IPS-20b (cell line): Measurements from ENCODE around the gene NPTN.
A peak's percentile ranks its signal among the peaks of the same experiment; 100 is the strongest.

Experiments used
- H3K27ac ChIP-seq: one replicate; pipeline ENCODE4 v1.5.1; 2013; ENCODE audit warnings: low read length
- H3K27me3 ChIP-seq: 2 replicates; pipeline ENCODE4 v1.6.1; 2013; ENCODE audit warnings: mild to moderate bottlenecking, low read length, inconsistent platforms; ENCODE audit not compliant: insufficient read depth
- H3K36me3 ChIP-seq: 2 replicates; pipeline ENCODE4 v1.6.1; 2013; ENCODE audit warnings: low read depth, mild to moderate bottlenecking, inconsistent platforms, low read length, moderate library complexity; ENCODE audit not compliant: insufficient read depth
- H3K4me1 ChIP-seq: 2 replicates; pipeline ENCODE4 v1.6.1; 2013; ENCODE audit warnings: mild to moderate bottlenecking, control low read depth, inconsistent platforms, low read length, moderate library complexity; ENCODE audit not compliant: insufficient read depth
- H3K4me3 ChIP-seq: 2 replicates; pipeline ENCODE4 v1.5.1; 2013; ENCODE audit warnings: mild to moderate bottlenecking, low read length, inconsistent platforms
- H3K9ac ChIP-seq: 2 replicates; pipeline ENCODE4 v1.6.1; 2013; ENCODE audit warnings: low read depth, mild to moderate bottlenecking, inconsistent platforms, low read length, moderate library complexity
- H3K9me3 ChIP-seq: 2 replicates; pipeline ENCODE4 v1.6.1; 2013; ENCODE audit warnings: mild to moderate bottlenecking, low read depth, low read length, inconsistent platforms; ENCODE audit not compliant: insufficient read depth

Gene NPTN

GRCh38 chr15:73608941-73609340 is 24.2 kb downstream of the NPTN start:
- Histone ChIP-seq H3K4me1 (peaks cover 9% of the 10 kb centered on the region), H3K27ac (no peak overlapping the region), H3K36me3 (no peaks in the 10 kb centered on the region), H3K9me3 (no peaks in the 10 kb centered on the region), H3K4me3 (no peak overlapping the region), H3K27me3 (no peaks in the 10 kb centered on the region; the same call in 1 of the 2 replicates), H3K9ac (no peak overlapping the region)

DNA sequence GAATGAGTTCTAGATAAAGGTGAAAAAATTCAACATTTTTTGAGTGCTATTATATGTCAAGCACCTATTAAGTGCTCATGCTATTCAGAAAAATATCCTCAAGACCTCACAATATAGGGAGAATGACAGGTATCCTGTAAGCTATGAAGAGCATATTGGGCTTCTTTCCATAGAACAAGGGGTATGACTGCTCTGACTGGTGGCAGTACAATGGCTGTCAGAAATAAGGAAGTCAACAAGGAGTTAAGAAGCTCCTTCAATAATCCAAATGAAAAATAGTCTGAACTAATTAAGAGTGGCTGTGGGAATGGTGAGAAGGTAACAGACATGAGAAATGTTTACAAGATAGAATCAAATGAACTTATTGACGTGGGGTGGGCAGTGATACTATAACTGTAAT is 24.7 kb downstream of the NPTN start:
- Histone ChIP-seq H3K9me3 (no peaks in the 10 kb centered on the region), H3K27ac (no peak overlapping the region), H3K27me3 (no peaks in the 10 kb centered on the region; the same call in 1 of the 2 replicates), H3K9ac (no peak overlapping the region), H3K36me3 (no peaks in the 10 kb centered on the region), H3K4me3 (no peak overlapping the region), H3K4me1 (peaks cover 9% of the 10 kb centered on the region)

GRCh38 chr15:73607843-73608242 is 25.3 kb downstream of the NPTN start:
- Histone ChIP-seq H3K4me3 (no peak overlapping the region), H3K36me3 (no peaks in the 10 kb centered on the region), H3K27me3 (no peaks in the 10 kb centered on the region; the same call in 1 of the 2 replicates), H3K4me1 (peaks cover 11% of the 10 kb centered on the region), H3K9ac (no peak overlapping the region), H3K27ac (no peak overlapping the region), H3K9me3 (no peaks in the 10 kb centered on the region)

- Histone ChIP-seq H3K9me3 (no peaks in the 10 kb centered on the region), H3K4me1 (peaks cover 15% of the 10 kb centered on the region), H3K27ac (no peak overlapping the region), H3K4me3 (no peak overlapping the region), H3K9ac (no peak overlapping the region), H3K36me3 (no peaks in the 10 kb centered on the region), H3K27me3 (no peaks in the 10 kb centered on the region; the same call in 1 of the 2 replicates)
Observed at GRCh38 chr15:73607405-73607804, 25.8 kb downstream of the NPTN start.

GRCh38 chr15:73605759-73606436 is 27.3 kb downstream of the NPTN start:
- H3K36me3 ChIP-seq = no peaks in the 10 kb centered on the region
- H3K9ac ChIP-seq = no peak overlapping the region
- H3K4me3 ChIP-seq = no peak overlapping the region
- H3K4me1 ChIP-seq = peaks cover 26% of the 10 kb centered on the region
- H3K27me3 ChIP-seq = no peaks in the 10 kb centered on the region; the same call in 1 of the 2 replicates
- H3K27ac ChIP-seq = no peak overlapping the region
- no peaks in the 10 kb centered on the region for H3K9me3 ChIP-seq

GRCh38 chr15:73604477-73604876 is 28.7 kb downstream of the NPTN start:
- Histone ChIP-seq H3K27me3 (no peaks in the 10 kb centered on the region; the same call in 1 of the 2 replicates), H3K27ac (no peak overlapping the region), H3K9ac (no peak overlapping the region), H3K9me3 (no peaks in the 10 kb centered on the region), H3K4me1 (peaks cover 34% of the 10 kb centered on the region), H3K36me3 (no peaks in the 10 kb centered on the region), H3K4me3 (no peak overlapping the region)

DNA sequence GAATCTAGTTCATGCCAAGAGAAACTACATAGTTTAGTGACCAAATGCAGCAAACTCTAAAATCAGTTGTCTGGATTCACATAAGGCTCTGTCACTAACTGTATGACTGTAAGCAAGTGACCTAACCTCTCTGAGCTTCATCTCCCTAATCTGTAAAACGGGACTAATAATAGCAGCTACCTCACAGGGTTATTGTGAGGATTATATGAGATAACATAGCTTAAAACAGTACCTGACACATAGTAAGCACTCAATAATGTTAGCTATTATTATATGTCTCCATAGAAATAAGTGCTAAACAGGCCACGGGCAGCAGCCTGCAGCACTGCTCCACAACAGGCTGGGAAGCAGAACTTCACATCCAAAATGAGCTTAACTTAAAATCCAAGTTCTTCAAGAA is 30.2 kb downstream of the NPTN start:
- Histone ChIP-seq H3K9ac (no peak overlapping the region), H3K27ac (no peak overlapping the region), H3K9me3 (no peaks in the 10 kb centered on the region), H3K27me3 (no peaks in the 10 kb centered on the region; the same call in 1 of the 2 replicates), H3K4me1 (peaks cover 43% of the 10 kb centered on the region), H3K36me3 (no peaks in the 10 kb centered on the region), H3K4me3 (no peak overlapping the region)

DNA sequence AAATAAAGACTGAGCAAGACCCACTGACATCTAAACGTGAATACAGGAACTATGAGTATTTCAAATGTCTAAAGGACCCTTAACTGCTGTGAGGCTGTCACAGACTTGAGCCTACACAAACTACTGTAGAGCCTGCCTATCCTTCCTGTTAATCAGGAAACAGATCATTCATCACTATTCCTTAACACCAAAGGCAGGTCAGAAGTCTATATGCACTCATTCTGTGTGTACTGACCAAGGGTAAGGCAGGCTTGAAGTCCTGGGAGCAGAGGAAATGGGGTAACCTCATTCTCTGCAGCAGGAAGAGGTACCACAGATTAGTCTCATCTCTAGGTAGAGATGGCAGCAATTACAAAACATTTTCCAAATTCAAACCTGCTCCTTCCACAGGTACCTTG is 30.7 kb downstream of the NPTN start:
- Histone ChIP-seq H3K36me3 (no peaks in the 10 kb centered on the region), H3K27ac (no peak overlapping the region)

GRCh38 chr15:73601451-73602445 is 31.4 kb downstream of the NPTN start:
- H3K9ac ChIP-seq = peak overlapping the region; percentile 18; the same call in 1 of the 2 replicates

More for the DNA sequence above, 30.7 kb downstream of the NPTN start:
- no peaks in the 10 kb centered on the region; the same call in 1 of the 2 replicates for H3K27me3 ChIP-seq
- H3K9me3 ChIP-seq = no peaks in the 10 kb centered on the region
- no peak overlapping the region for H3K9ac ChIP-seq
- H3K4me3 ChIP-seq = no peak overlapping the region
- peaks cover 46% of the 10 kb centered on the region for H3K4me1 ChIP-seq

GRCh38 chr15:73600413-73601335 is 32.5 kb downstream of the NPTN start:
- Histone ChIP-seq H3K27me3 (no peaks in the 10 kb centered on the region), H3K9ac (peak overlapping the region; percentile 18; the same call in 1 of the 2 replicates), H3K4me3 (peak overlapping the region; percentile 1; the same call in 1 of the 2 replicates), H3K27ac (no peak overlapping the region), H3K4me1 (peaks cover 46% of the 10 kb centered on the region), H3K9me3 (no peaks in the 10 kb centered on the region), H3K36me3 (0 out of 2 replicates have a peak, but pooled peaks cover 3% of the 10 kb centered on the region)

More at GRCh38 chr15:73601451-73602445, 31.4 kb downstream of the NPTN start:
- Histone ChIP-seq H3K4me3 (peak overlapping the region; percentile 19; the same call in 1 of the 2 replicates), H3K36me3 (0 out of 2 replicates have a peak, but pooled peaks cover 3% of the 10 kb centered on the region), H3K9me3 (no peaks in the 10 kb centered on the region), H3K27me3 (no peaks in the 10 kb centered on the region), H3K27ac (no peak overlapping the region), H3K4me1 (peaks cover 46% of the 10 kb centered on the region)

- Histone ChIP-seq H3K36me3 (0 out of 2 replicates have a peak, but pooled peaks cover 3% of the 10 kb centered on the region), H3K9ac (no peak overlapping the region), H3K9me3 (no peaks in the 10 kb centered on the region), H3K4me1 (peaks cover 46% of the 10 kb centered on the region), H3K27ac (no peak overlapping the region), H3K4me3 (no peak overlapping the region), H3K27me3 (no peaks in the 10 kb centered on the region)
Observed at GRCh38 chr15:73599934-73600333, 33.3 kb downstream of the NPTN start.
